Keratinocyte (primary cell): ENCODE data around the gene NAV3. TPM values are rescaled to one million over a fixed set of nuclear protein-coding genes. Genes with fewer than 3 reads are reported as not detected.

Experiments
- DNase-seq: peaks from one replicate; pipeline ENCODE4 v3.0.0-alpha.2; 2011; ENCODE audit warnings: low read depth, missing footprints, low spot score
- FAIRE-seq: peaks from 2 replicates; lab custom pipeline; 2011; peaks lifted over from hg19 to GRCh38; lab: Jason Lieb, UNC
- H2AFZ ChIP-seq: 2 replicates; pipeline ENCODE4 v1.6.0; 2012; ENCODE audit warnings: low read length, control low read depth, inconsistent platforms; ENCODE audit not compliant: control insufficient read depth
- H3K27ac ChIP-seq: 2 replicates; pipeline ENCODE4 v1.5.1; 2011; ENCODE audit warnings: low read length; ENCODE audit not compliant: control insufficient read depth, insufficient read depth
- H3K27me3 ChIP-seq: 3 replicates; pipeline ENCODE4 v1.6.0; 2011; ENCODE audit warnings: low read length; ENCODE audit not compliant: control insufficient read depth, insufficient read depth; ENCODE audit errors: extremely low read depth
- H3K36me3 ChIP-seq, 2 experiments: 2 replicates in 1 of 2; 3 replicates in 1 of 2; pipeline ENCODE4 v1.5.1; 2011; ENCODE audit warnings: low read length in 2 of 2, mild to moderate bottlenecking in 1 of 2; ENCODE audit not compliant: control insufficient read depth in 2 of 2, insufficient read depth in 2 of 2; ENCODE audit errors: extremely low read depth in 1 of 2
- H3K4me1 ChIP-seq: 3 replicates; pipeline ENCODE4 v1.5.1; 2011; ENCODE audit warnings: low read length; ENCODE audit not compliant: control insufficient read depth, insufficient read depth; ENCODE audit errors: extremely low read depth
- H3K4me2 ChIP-seq: 3 replicates; pipeline ENCODE4 v1.6.0; 2011; ENCODE audit warnings: low read depth, low read length; ENCODE audit not compliant: control insufficient read depth, insufficient read depth; ENCODE audit errors: extremely low read depth
- H3K4me3 ChIP-seq, 3 experiments: fragments of 200-600 bp in 1 of 3; sonication (generic) in 1 of 3; 2 replicates in 2 of 3; 3 replicates in 1 of 3; pipeline ENCODE4 v1.5.1; 2011 to 2016; ENCODE audit warnings: low read length in 3 of 3, mild to moderate bottlenecking in 3 of 3, control low read depth in 2 of 3, inconsistent platforms in 1 of 3, low read depth in 1 of 3, mixed read lengths in 1 of 3, mixed run types in 1 of 3, moderate library complexity in 1 of 3; ENCODE audit not compliant: control insufficient read depth in 2 of 3, insufficient read depth in 2 of 3; ENCODE audit errors: extremely low read depth in 1 of 3
- H3K79me2 ChIP-seq: 2 replicates; pipeline ENCODE4 v1.6.0; 2012; ENCODE audit warnings: low read length; ENCODE audit not compliant: control insufficient read depth, insufficient read depth
- H3K9ac ChIP-seq: 3 replicates; pipeline ENCODE4 v1.6.0; 2011; ENCODE audit warnings: low read length; ENCODE audit not compliant: control insufficient read depth, insufficient read depth; ENCODE audit errors: extremely low read depth
- H3K9me1 ChIP-seq: 3 replicates; pipeline ENCODE4 v1.6.0; 2011; ENCODE audit warnings: low read length; ENCODE audit not compliant: control insufficient read depth, insufficient read depth; ENCODE audit errors: extremely low read depth
- H3K9me3 ChIP-seq: 2 replicates; pipeline ENCODE4 v1.5.1; 2012; ENCODE audit warnings: low read depth, low read length; ENCODE audit not compliant: control insufficient read depth
- H4K20me1 ChIP-seq: 3 replicates; pipeline ENCODE4 v1.6.0; 2011; ENCODE audit warnings: low read length; ENCODE audit not compliant: control insufficient read depth, insufficient read depth; ENCODE audit errors: extremely low read depth
- CTCF ChIP-seq, 3 experiments: IDR thresholded peaks in 1 of 3; conservative IDR thresholded peaks in 1 of 3; optimal IDR thresholded peaks in 1 of 3; 2 replicates in 2 of 3; 3 replicates in 1 of 3; pipeline versions ENCODE3 to v1.5.1; 2011; ENCODE audit warnings: low read length in 3 of 3, mild to moderate bottlenecking in 3 of 3, moderate library complexity in 2 of 3, control low read depth in 1 of 3, inconsistent platforms in 1 of 3; ENCODE audit not compliant: insufficient read depth in 2 of 3; ENCODE audit errors: extremely low read depth in 1 of 3
- EZH2 ChIP-seq: IDR thresholded peaks from one replicate; pipeline ENCODE4 v1.6.1; 2012; ENCODE audit warnings: inconsistent platforms, mild to moderate bottlenecking, low read length, moderate library complexity
- dilution Hi-C: fragments of 300-500 bp; cut with MboI; formaldehyde crosslinking; loops from one replicate; pipeline ENCODE4 v1.7.0; 2020; ENCODE audit warnings: low sequenced_read_pairs; ENCODE audit not compliant: extremely low pct_ligation_motif_present
- polyA plus RNA-seq, 5 experiments: library from polyadenylated mRNA; depleted of rRNA in 3 of 5; stranded (reverse) in 3 of 5; stranded (forward) in 1 of 5; unstranded in 1 of 5; fragments of >200 nt; gene quantifications; 1 replicate in 1 of 5; 2 replicates in 3 of 5; 3 replicates in 1 of 5; pipeline versions ENCODE4 v1.2.1 to v1.2.3, GENCODE V29; 2011 to 2012; ENCODE audit warnings: missing spikeins in 2 of 5, low read depth in 1 of 5, low replicate concordance in 1 of 5

NAV3 gene
- polyA plus RNA-seq, 1 donor (not counting 4 experiments of a cell fraction or from before 2014, with no cell fraction given) = 22.6 TPM

GRCh38 chr12:77923882-77924281, 93.2 kb downstream of the NAV3 start:
- H4K20me1 ChIP-seq = no peaks in the 10 kb centered on the region
- H3K27me3 ChIP-seq = no peaks in the 10 kb centered on the region
- H3K27ac ChIP-seq = no peak overlapping the region
- no peaks in the 10 kb centered on the region for H3K9me3 ChIP-seq
- H3K36me3 ChIP-seq = no peaks in the 10 kb centered on the region
- no peaks in the 10 kb centered on the region for H3K9me1 ChIP-seq
- H3K4me2 ChIP-seq = no peak overlapping the region
- no peak overlapping the region for H2AFZ ChIP-seq
- no peak overlapping the region for H3K4me3 ChIP-seq
- FAIRE-seq (no peak), DNase-seq (no peak)
- no peak overlapping the region for H3K9ac ChIP-seq
- H3K79me2 ChIP-seq = no peaks in the 10 kb centered on the region
- dilution Hi-C loops = no loop called here
- H3K4me1 ChIP-seq = no peaks in the 10 kb centered on the region
- TF ChIP-seq EZH2 (no peak), CTCF (optimal IDR thresholded peaks at IDR 0.05 in 1 of 3, IDR thresholded peaks at IDR 0.05 in 1 of 3, conservative IDR thresholded peaks at IDR 0.05 in 1 of 3; ENCODE audit: extremely low read depth in 1 of 3, insufficient read depth in 2 of 3, low read length in 3 of 3) (no peak)

GRCh38 chr12:77924703-77925102, 94.0 kb downstream of the NAV3 start:
- Histone ChIP-seq H2AFZ (no peak overlapping the region), H3K4me1 (no peaks in the 10 kb centered on the region), H3K27me3 (no peaks in the 10 kb centered on the region), H3K27ac (no peak overlapping the region), H3K36me3 (no peaks in the 10 kb centered on the region), H3K9me1 (no peaks in the 10 kb centered on the region), H3K79me2 (no peaks in the 10 kb centered on the region), H3K4me2 (no peak overlapping the region), H4K20me1 (no peaks in the 10 kb centered on the region), H3K9me3 (no peaks in the 10 kb centered on the region), H3K9ac (no peak overlapping the region), H3K4me3 (no peak overlapping the region)
- dilution Hi-C loops = no loop called here
- FAIRE-seq (no peak), DNase-seq (no peak)
- TF ChIP-seq EZH2 (no peak), CTCF (optimal IDR thresholded peaks at IDR 0.05 in 1 of 3, IDR thresholded peaks at IDR 0.05 in 1 of 3, conservative IDR thresholded peaks at IDR 0.05 in 1 of 3; ENCODE audit: extremely low read depth in 1 of 3, insufficient read depth in 2 of 3, low read length in 3 of 3) (no peak)
